ENCODE results near the gene FAM222A. TPM values are rescaled to one million over a fixed set of nuclear protein-coding genes. Genes with fewer than 3 reads are reported as not detected.

The FAM222A gene
- total RNA-seq, 1 donor from 2014 or later: 0.58 TPM

GRCh38 chr12:109737631-109738030 is 24.0 kb downstream of the FAM222A start:
- Histone ChIP-seq H3K4me3 (ENCODE audit: low read depth, low read length) (no peak overlapping the region), H3K27me3 (ENCODE audit: control insufficient read depth, insufficient read depth, low read length) (peaks cover 22% of the 10 kb centered on the region), H3K36me3 (ENCODE audit: control insufficient read depth, insufficient read depth, low read length) (no peaks in the 10 kb centered on the region)
- no peak for TF ChIP-seq CTCF (IDR thresholded peaks at IDR 0.05; ENCODE audit: insufficient read depth, low read length, poor library complexity, severe bottlenecking)
- DNase-seq (ENCODE audit: low read depth): peak; percentile 32

GRCh38 chr12:109738209-109738608 is 24.6 kb downstream of the FAM222A start:
- Histone ChIP-seq H3K36me3 (ENCODE audit: control insufficient read depth, insufficient read depth, low read length) (no peaks in the 10 kb centered on the region), H3K27me3 (ENCODE audit: control insufficient read depth, insufficient read depth, low read length) (peaks cover 22% of the 10 kb centered on the region), H3K4me3 (ENCODE audit: low read depth, low read length) (no peak overlapping the region)
- no peak for TF ChIP-seq CTCF (IDR thresholded peaks at IDR 0.05; ENCODE audit: insufficient read depth, low read length, poor library complexity, severe bottlenecking)
- DNase-seq (ENCODE audit: low read depth): no peak

- DNase-seq (ENCODE audit: low read depth): no peak
- no peak for TF ChIP-seq CTCF (IDR thresholded peaks at IDR 0.05; ENCODE audit: insufficient read depth, low read length, poor library complexity, severe bottlenecking)
These were observed 25.4 kb downstream of the FAM222A start for GRCh38 chr12:109738878-109739665.

GRCh38 chr12:109739747-109740693 is 26.4 kb downstream of the FAM222A start:
- no peak for DNase-seq (ENCODE audit: low read depth)
- peaks cover 13% of the 10 kb centered on the region for H3K27me3 ChIP-seq (ENCODE audit: control insufficient read depth, insufficient read depth, low read length)
- peak; percentile 36 for TF ChIP-seq CTCF (IDR thresholded peaks at IDR 0.05; ENCODE audit: insufficient read depth, low read length, poor library complexity, severe bottlenecking)
- no peak overlapping the region for H3K4me3 ChIP-seq (ENCODE audit: low read depth, low read length)
- no peaks in the 10 kb centered on the region for H3K36me3 ChIP-seq (ENCODE audit: control insufficient read depth, insufficient read depth, low read length)

More at GRCh38 chr12:109738878-109739665, 25.4 kb downstream of the FAM222A start:
- Histone ChIP-seq H3K4me3 (ENCODE audit: low read depth, low read length) (no peak overlapping the region), H3K36me3 (ENCODE audit: control insufficient read depth, insufficient read depth, low read length) (no peaks in the 10 kb centered on the region), H3K27me3 (ENCODE audit: control insufficient read depth, insufficient read depth, low read length) (peaks cover 20% of the 10 kb centered on the region)

GRCh38 chr12:109740694-109741245 is 27.1 kb downstream of the FAM222A start:
- DNase-seq (ENCODE audit: low read depth): no peak

More at GRCh38 chr12:109740694-109741245, 27.1 kb downstream of the FAM222A start:
- H3K4me3 ChIP-seq (ENCODE audit: low read depth, low read length): no peak overlapping the region
- H3K36me3 ChIP-seq (ENCODE audit: control insufficient read depth, insufficient read depth, low read length): no peaks in the 10 kb centered on the region
- H3K27me3 ChIP-seq (ENCODE audit: control insufficient read depth, insufficient read depth, low read length): peaks cover 7% of the 10 kb centered on the region
- TF ChIP-seq CTCF (IDR thresholded peaks at IDR 0.05; ENCODE audit: insufficient read depth, low read length, poor library complexity, severe bottlenecking): no peak
